ENCODE measurements around the gene CCDC38.

CCDC38 gene

GRCh38 chr12:95838125-95838524, 104.3 kb downstream of the CCDC38 start:
- Mint-ChIP-seq H3K27ac (no peak overlapping the region), H3K9me3 (no peaks in the 10 kb centered on the region), H3K36me3 (no peaks in the 10 kb centered on the region), H3K4me1 (peaks cover 7% of the 10 kb centered on the region), H3K4me3 (no peak overlapping the region), H3K27me3 (peaks cover 9% of the 10 kb centered on the region)

GRCh38 chr12:95837240-95838038, 105.0 kb downstream of the CCDC38 start:
- H3K27me3 Mint-ChIP-seq = peaks cover 9% of the 10 kb centered on the region
- H3K9me3 Mint-ChIP-seq = no peaks in the 10 kb centered on the region
- no peak overlapping the region for H3K4me3 Mint-ChIP-seq
- peaks cover 7% of the 10 kb centered on the region for H3K4me1 Mint-ChIP-seq
- no peak overlapping the region for H3K27ac Mint-ChIP-seq
- no peaks in the 10 kb centered on the region for H3K36me3 Mint-ChIP-seq

GRCh38 chr12:95836630-95837239, 105.7 kb downstream of the CCDC38 start:
- Mint-ChIP-seq H3K4me3 (no peak overlapping the region), H3K36me3 (no peaks in the 10 kb centered on the region), H3K27ac (no peak overlapping the region), H3K27me3 (peaks cover 10% of the 10 kb centered on the region), H3K4me1 (peaks cover 7% of the 10 kb centered on the region), H3K9me3 (no peaks in the 10 kb centered on the region)

- Mint-ChIP-seq H3K4me1 (peaks cover 7% of the 10 kb centered on the region), H3K9me3 (no peaks in the 10 kb centered on the region), H3K4me3 (no peak overlapping the region), H3K27me3 (peaks cover 11% of the 10 kb centered on the region), H3K27ac (no peak overlapping the region), H3K36me3 (no peaks in the 10 kb centered on the region)
Observed at GRCh38 chr12:95836185-95836609, 106.2 kb downstream of the CCDC38 start.

- no peaks in the 10 kb centered on the region for H3K36me3 Mint-ChIP-seq
- no peak overlapping the region for H3K4me3 Mint-ChIP-seq
- H3K4me1 Mint-ChIP-seq = peaks cover 7% of the 10 kb centered on the region
- H3K9me3 Mint-ChIP-seq = no peaks in the 10 kb centered on the region
- no peak overlapping the region for H3K27ac Mint-ChIP-seq
- peaks cover 14% of the 10 kb centered on the region for H3K27me3 Mint-ChIP-seq
Observed at GRCh38 chr12:95834572-95834971, 107.8 kb downstream of the CCDC38 start.

- Mint-ChIP-seq H3K36me3 (no peaks in the 10 kb centered on the region), H3K27ac (no peak overlapping the region), H3K9me3 (no peaks in the 10 kb centered on the region), H3K4me1 (no peaks in the 10 kb centered on the region), H3K27me3 (peaks cover 10% of the 10 kb centered on the region), H3K4me3 (no peak overlapping the region)
Observed at GRCh38 chr12:95830335-95831089, 111.9 kb downstream of the CCDC38 start.

GRCh38 chr12:95829395-95829794, 113.0 kb downstream of the CCDC38 start:
- Mint-ChIP-seq H3K36me3 (no peaks in the 10 kb centered on the region), H3K27me3 (peaks cover 8% of the 10 kb centered on the region), H3K4me3 (no peak overlapping the region), H3K27ac (no peak overlapping the region), H3K9me3 (no peaks in the 10 kb centered on the region), H3K4me1 (no peaks in the 10 kb centered on the region)

- peaks cover 6% of the 10 kb centered on the region for H3K27me3 Mint-ChIP-seq
- H3K9me3 Mint-ChIP-seq = no peaks in the 10 kb centered on the region
- H3K4me1 Mint-ChIP-seq = no peaks in the 10 kb centered on the region
Observed at GRCh38 chr12:95820096-95820703, 122.2 kb downstream of the CCDC38 start.

More at GRCh38 chr12:95820096-95820703, 122.2 kb downstream of the CCDC38 start:
- no peak overlapping the region for H3K4me3 Mint-ChIP-seq
- no peaks in the 10 kb centered on the region for H3K36me3 Mint-ChIP-seq
- H3K27ac Mint-ChIP-seq = no peak overlapping the region
